Vagina (tissue), 2 donors: Measurements from ENCODE around the gene RFX2. TPM values are rescaled to one million over a fixed set of nuclear protein-coding genes. Genes with fewer than 3 reads are reported as not detected.

Experiments used
- DNase-seq, 2 donors: peaks; one replicate each; pipeline ENCODE4 v3.0.0-alpha.2; 2017; ENCODE audit errors: extremely low spot score in 2 of 2
- H3K27ac ChIP-seq: fragments of 200-600 bp; sonication (generic); one replicate; pipeline ENCODE4 v1.5.1; 2019
- H3K27me3 ChIP-seq: fragments of 200-600 bp; sonication (generic); one replicate; pipeline ENCODE4 v1.5.1; 2019
- H3K36me3 ChIP-seq, 2 donors: fragments of 200-600 bp; sonication (generic); one replicate each; pipeline ENCODE4 v1.5.1; 2017 to 2019
- H3K4me1 ChIP-seq: fragments of 200-600 bp; sonication (generic); one replicate; pipeline ENCODE4 v1.5.1; 2019
- H3K4me3 ChIP-seq, 2 donors: fragments of 200-600 bp; sonication (generic); 1 replicate in 1 of 2; 2 replicates in 1 of 2; pipeline ENCODE4 v1.5.1; 2016 to 2019
- H3K9me3 ChIP-seq: fragments of 200-600 bp; sonication (generic); one replicate; pipeline ENCODE4 v1.5.1; 2019
- POLR2A ChIP-seq, 2 donors: fragments of 450-650 bp; IDR thresholded peaks; one replicate each; pipeline ENCODE4 v1.6.1; 2017; ENCODE audit warnings: antibody characterized with exemption in 2 of 2, mild to moderate bottlenecking in 2 of 2, moderate library complexity in 2 of 2
- POLR2AphosphoS5 ChIP-seq, 2 donors: sonication (generic); formaldehyde crosslinking; IDR thresholded peaks; one replicate each; pipeline ENCODE4 v1.9.0; 2017; ENCODE audit warnings: antibody characterized with exemption in 2 of 2, mild to moderate bottlenecking in 2 of 2, low read depth in 1 of 2; ENCODE audit not compliant: insufficient read depth in 1 of 2
- intact Hi-C: fragments of 100-400 bp; cut with DNase I; formaldehyde crosslinking; loops from one replicate; pipeline ENCODE4 v1.15.1; 2023
- total RNA-seq: library from RNA; depleted of rRNA; stranded (reverse); fragments of >200 nt; gene quantifications from one replicate; pipeline ENCODE4 v1.2.3, GENCODE V29; 2016
- TF ChIP-seq, protein P1 (sequence below), 3 experiments: fragments of 450-650 bp in 2 of 3; fragments of 200-600 bp in 1 of 3; sonication (generic) in 1 of 3; IDR thresholded peaks; one replicate each; pipeline ENCODE4 v1.5.1; 2017 to 2019; ENCODE audit warnings: antibody characterized with exemption in 3 of 3, mild to moderate bottlenecking in 2 of 3, moderate library complexity in 2 of 3

The RFX2 gene
- total RNA-seq, 1 donor from 2014 or later: 12.0 TPM

DNA sequence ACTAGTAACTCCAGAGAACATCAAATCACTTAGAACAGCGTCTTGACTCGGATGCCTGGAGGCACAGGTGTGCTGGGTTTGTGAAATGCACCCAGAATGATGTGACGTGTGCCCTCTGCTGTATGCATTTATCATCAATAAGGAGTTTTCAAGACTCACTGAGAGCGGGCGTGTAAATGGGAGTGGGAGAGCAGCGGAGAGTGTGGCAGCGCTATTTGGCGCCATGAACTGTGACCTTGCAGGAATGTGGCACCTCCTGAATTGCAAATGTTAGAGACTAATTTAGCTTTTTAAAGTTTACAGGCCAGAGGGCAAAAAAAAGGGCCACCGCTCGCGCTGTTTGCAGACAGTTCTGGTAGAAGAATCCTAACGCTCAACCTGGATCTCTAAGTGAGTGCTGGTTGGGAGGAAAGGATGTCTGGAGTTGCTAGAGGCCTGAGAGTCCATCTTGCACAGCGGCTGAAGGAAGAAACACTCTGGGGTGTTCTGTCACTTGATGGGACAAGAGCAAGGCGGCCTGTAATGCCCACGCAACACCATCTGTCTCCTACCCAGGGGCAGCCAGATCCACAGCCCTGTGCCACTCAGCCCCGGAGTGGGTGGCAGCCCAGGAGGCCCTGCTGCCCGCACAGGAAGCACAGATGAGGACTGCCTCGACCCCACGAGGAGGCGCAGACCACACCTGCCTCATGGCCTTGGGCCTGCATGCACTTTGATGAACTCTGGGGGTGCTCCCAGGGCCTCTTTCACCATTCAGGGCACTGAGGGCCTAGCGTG is 152.0 kb downstream of the RFX2 start:
- DNase-seq: no peak
- TF ChIP-seq, protein P1, sequence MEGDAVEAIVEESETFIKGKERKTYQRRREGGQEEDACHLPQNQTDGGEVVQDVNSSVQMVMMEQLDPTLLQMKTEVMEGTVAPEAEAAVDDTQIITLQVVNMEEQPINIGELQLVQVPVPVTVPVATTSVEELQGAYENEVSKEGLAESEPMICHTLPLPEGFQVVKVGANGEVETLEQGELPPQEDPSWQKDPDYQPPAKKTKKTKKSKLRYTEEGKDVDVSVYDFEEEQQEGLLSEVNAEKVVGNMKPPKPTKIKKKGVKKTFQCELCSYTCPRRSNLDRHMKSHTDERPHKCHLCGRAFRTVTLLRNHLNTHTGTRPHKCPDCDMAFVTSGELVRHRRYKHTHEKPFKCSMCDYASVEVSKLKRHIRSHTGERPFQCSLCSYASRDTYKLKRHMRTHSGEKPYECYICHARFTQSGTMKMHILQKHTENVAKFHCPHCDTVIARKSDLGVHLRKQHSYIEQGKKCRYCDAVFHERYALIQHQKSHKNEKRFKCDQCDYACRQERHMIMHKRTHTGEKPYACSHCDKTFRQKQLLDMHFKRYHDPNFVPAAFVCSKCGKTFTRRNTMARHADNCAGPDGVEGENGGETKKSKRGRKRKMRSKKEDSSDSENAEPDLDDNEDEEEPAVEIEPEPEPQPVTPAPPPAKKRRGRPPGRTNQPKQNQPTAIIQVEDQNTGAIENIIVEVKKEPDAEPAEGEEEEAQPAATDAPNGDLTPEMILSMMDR (IDR thresholded peaks at IDR 0.05): no peak
- TF ChIP-seq POLR2AphosphoS5 (IDR thresholded peaks at IDR 0.05; ENCODE audit: insufficient read depth in 1 of 2, low read depth in 1 of 2) (no peak), POLR2A (IDR thresholded peaks at IDR 0.05) (no peak)
- intact Hi-C loops: no loop called here
- Histone ChIP-seq H3K4me3 (no peak overlapping the region), H3K9me3 (no peaks in the 10 kb centered on the region), H3K4me1 (peaks cover 80% of the 10 kb centered on the region), H3K27ac (no peak overlapping the region), H3K27me3 (no peaks in the 10 kb centered on the region), H3K36me3 (no peaks in the 10 kb centered on the region)

DNA sequence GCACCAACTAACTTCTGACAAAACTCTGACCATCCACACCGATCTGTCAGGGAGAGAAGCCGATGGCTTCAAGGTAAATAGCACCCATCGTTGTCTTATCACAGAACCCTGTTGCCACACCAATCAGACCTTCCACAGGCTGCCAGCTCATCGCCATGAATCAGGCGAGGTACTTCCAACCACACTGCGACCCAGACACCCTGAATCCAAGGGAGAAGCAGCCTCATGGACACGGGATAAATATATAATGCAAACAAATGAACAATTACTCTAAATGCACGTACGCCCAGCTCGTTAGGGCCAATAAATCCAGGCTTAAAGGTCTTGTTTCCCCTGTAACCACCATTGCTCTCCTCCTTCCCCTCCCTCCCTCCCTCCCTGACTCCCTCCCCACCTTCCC is 153.1 kb downstream of the RFX2 start:
- DNase-seq: no peak
- H3K9me3 ChIP-seq: no peaks in the 10 kb centered on the region
- intact Hi-C loops: no loop called here
- H3K4me1 ChIP-seq: peaks cover 81% of the 10 kb centered on the region
- no peaks in the 10 kb centered on the region for H3K27me3 ChIP-seq
- no peak overlapping the region for H3K27ac ChIP-seq
- no peaks in the 10 kb centered on the region for H3K36me3 ChIP-seq
- H3K4me3 ChIP-seq: no peak overlapping the region
- TF ChIP-seq POLR2A (IDR thresholded peaks at IDR 0.05): no peak
- TF ChIP-seq POLR2AphosphoS5 (IDR thresholded peaks at IDR 0.05; ENCODE audit: insufficient read depth in 1 of 2, low read depth in 1 of 2): no peak
- TF ChIP-seq, protein P1 (IDR thresholded peaks at IDR 0.05): no peak

DNA sequence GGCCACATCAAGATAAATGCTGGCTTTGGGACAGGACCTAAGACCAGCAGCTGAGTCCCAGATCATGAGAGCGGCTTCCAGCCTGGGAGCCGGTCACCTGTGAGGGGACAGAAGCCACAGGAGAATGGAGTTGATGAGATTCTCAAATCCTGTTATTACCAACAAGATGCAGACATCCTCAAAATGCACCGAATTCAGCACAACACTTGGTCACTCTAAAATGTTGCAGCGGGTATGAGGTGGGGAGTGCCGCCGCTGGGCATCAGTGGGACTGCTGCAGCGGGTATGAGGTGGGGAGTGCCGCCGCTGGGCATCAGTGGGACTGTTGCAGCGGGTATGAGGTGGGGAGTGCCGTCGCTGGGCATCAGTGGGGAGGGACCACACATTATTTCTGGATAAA is 153.6 kb downstream of the RFX2 start:
- no peaks in the 10 kb centered on the region for H3K27me3 ChIP-seq
- no peaks in the 10 kb centered on the region for H3K9me3 ChIP-seq
- H3K4me3 ChIP-seq: no peak overlapping the region
- H3K36me3 ChIP-seq: no peaks in the 10 kb centered on the region
- no peak for DNase-seq
- peaks cover 81% of the 10 kb centered on the region for H3K4me1 ChIP-seq
- no peak overlapping the region for H3K27ac ChIP-seq
- TF ChIP-seq, protein P1 (IDR thresholded peaks at IDR 0.05): no peak
- no peak for TF ChIP-seq POLR2A (IDR thresholded peaks at IDR 0.05)
- no peak for TF ChIP-seq POLR2AphosphoS5 (IDR thresholded peaks at IDR 0.05; ENCODE audit: insufficient read depth in 1 of 2, low read depth in 1 of 2)
- intact Hi-C loops: no loop called here

DNA sequence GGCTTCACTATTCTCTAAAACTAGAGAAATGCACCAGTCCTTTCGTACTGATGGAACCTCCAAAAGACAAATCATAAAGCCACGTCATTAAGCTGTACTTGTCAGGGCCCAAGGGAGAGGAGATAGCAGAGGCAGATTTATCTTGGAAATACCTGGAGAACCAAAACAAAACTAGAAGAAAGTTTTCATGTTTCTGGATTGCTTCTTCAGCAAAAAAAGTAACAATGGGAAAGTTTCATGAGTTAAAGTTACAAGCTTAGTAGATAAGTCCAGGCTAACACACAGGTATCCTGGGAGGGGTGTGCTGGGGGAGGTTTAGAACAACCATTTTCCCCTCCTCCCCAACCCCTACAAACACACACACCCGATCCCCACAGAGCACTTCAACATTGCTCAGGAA is 154.0 kb downstream of the RFX2 start:
- no peaks in the 10 kb centered on the region for H3K36me3 ChIP-seq
- no peak for DNase-seq
- H3K4me3 ChIP-seq: no peak overlapping the region
- H3K27ac ChIP-seq: no peak overlapping the region
- H3K4me1 ChIP-seq: peaks cover 81% of the 10 kb centered on the region
- no peaks in the 10 kb centered on the region for H3K9me3 ChIP-seq
- H3K27me3 ChIP-seq: no peaks in the 10 kb centered on the region
- intact Hi-C loops: no loop called here
- TF ChIP-seq POLR2A (IDR thresholded peaks at IDR 0.05): no peak
- TF ChIP-seq POLR2AphosphoS5 (IDR thresholded peaks at IDR 0.05; ENCODE audit: insufficient read depth in 1 of 2, low read depth in 1 of 2): no peak
- TF ChIP-seq, protein P1 (IDR thresholded peaks at IDR 0.05): no peak

DNA sequence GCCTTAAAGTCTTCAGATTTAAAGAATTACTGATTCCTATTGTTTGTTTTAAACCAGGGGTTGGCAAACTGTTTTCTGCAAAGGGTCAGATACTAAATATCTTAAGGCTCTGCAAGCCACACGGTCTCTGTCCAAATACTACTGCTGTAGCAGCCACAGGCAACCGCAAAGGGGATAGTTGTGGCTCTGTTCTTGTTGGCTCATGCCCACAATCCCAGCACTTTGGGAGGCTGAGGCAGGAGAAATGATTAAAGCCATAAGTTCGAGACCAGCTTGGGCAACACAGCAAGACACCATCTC is 154.7 kb downstream of the RFX2 start:
- no peak for DNase-seq
- H3K9me3 ChIP-seq: no peaks in the 10 kb centered on the region
- H3K27me3 ChIP-seq: no peaks in the 10 kb centered on the region
- peak overlapping the region; percentile 18 for H3K27ac ChIP-seq
- H3K4me1 ChIP-seq: peaks cover 81% of the 10 kb centered on the region
- intact Hi-C loops: no loop called here
- no peak overlapping the region for H3K4me3 ChIP-seq
- TF ChIP-seq POLR2A (IDR thresholded peaks at IDR 0.05) (no peak), POLR2AphosphoS5 (IDR thresholded peaks at IDR 0.05; ENCODE audit: insufficient read depth in 1 of 2, low read depth in 1 of 2) (no peak)
- TF ChIP-seq, protein P1 (IDR thresholded peaks at IDR 0.05): no peak
- no peaks in the 10 kb centered on the region for H3K36me3 ChIP-seq
